ENCODE results near the gene MBD4. TPM values are rescaled to one million over a fixed set of nuclear protein-coding genes. Genes with fewer than 3 reads are reported as not detected.
"Not testable (repeated sequence)": the region's sequence is repeated elsewhere in the genome, so short reads cannot be mapped to it uniquely, and the experiment has no call there.

The MBD4 gene
- total and polyA plus RNA-seq, 11 donors: 10.8 to 42.3 (median 20.6) TPM

DNA sequence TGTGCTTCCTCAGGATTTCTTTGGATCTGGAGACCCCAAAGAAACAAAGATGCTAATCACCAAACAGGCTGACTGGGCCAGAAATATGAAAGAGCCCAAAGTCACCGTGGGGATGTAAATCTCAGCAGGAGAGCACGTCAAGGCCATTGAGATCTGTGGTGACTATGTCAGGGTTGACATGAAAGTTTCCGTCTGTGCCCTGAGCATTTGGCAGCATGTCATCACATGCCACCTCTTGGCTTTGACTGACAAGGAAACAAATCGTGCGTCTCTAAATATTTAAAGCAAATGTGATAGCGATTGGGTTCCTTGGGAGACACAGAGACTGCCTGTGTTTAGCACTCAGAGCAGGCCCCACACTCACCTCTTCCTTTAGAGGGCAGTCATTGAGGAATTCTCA is 46.5 kb downstream of the MBD4 start:
- Histone ChIP-seq H3K4me1 (peaks cover 3 to 46% (median 14%) of the 10 kb centered on the region in 12 donors), H3K4me3 (no peak overlapping the region), H3K27ac (peak overlapping the region in 1 of 12 donors; percentile 25), H3K36me3 (peaks cover 0 to 66% (median 44%) of the 10 kb centered on the region in 9 donors), H3K27me3 (no peaks in the 10 kb centered on the region), H3K9me3 (no peaks in the 10 kb centered on the region)
- ATAC-seq: no peak
- no peak for DNase-seq
- WGBS, 4 donors: 39 to 55% (median 53%) methylated on average over 6 of the region's 6 CpGs
- intact Hi-C loops (cut with DNase I): no loop called here
- no peak for TF ChIP-seq POLR2A (IDR thresholded peaks at IDR 0.05)
- TF ChIP-seq, protein P1, sequence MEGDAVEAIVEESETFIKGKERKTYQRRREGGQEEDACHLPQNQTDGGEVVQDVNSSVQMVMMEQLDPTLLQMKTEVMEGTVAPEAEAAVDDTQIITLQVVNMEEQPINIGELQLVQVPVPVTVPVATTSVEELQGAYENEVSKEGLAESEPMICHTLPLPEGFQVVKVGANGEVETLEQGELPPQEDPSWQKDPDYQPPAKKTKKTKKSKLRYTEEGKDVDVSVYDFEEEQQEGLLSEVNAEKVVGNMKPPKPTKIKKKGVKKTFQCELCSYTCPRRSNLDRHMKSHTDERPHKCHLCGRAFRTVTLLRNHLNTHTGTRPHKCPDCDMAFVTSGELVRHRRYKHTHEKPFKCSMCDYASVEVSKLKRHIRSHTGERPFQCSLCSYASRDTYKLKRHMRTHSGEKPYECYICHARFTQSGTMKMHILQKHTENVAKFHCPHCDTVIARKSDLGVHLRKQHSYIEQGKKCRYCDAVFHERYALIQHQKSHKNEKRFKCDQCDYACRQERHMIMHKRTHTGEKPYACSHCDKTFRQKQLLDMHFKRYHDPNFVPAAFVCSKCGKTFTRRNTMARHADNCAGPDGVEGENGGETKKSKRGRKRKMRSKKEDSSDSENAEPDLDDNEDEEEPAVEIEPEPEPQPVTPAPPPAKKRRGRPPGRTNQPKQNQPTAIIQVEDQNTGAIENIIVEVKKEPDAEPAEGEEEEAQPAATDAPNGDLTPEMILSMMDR (IDR thresholded peaks at IDR 0.05): no peak

DNA sequence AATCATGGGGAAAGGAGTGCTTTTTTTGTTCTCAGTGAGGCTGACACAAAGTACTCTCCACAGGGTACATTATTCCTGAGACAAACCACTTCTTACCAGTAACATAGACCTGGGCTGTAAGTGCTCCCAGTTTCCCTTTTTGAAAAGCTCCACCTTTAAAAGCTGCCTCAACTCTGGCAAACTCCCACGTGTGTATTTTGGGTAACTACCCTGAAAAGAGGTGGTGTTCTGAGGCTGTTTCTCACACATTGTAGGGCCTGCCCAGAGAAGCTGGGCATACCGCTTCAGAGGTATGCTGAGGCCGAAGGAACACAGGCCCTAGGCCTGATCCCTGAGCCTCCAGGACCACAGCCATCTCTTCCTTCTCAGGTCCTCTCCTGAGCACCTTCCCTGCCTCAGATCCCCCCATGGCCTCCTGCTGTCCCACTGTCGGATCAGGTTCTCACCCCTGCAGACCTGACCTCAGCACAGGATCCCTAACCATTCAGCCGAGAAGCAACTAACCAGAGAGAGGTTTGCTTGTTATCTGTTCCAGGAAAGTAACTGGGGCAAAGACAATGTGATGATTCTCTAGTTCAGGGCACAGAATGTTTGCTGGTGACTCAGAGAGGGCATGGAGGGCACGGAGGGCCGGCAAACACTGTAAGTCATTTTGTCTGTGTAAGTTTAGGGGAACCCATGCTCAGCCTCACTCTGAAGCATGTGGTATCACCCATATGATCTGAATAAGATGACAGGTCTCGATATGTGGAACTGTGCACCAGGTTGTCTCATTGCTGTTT is 47.5 kb downstream of the MBD4 start:
- WGBS, 4 donors: 74 to 92% (median 83%) methylated on average over 5 to 8 of the region's 8 CpGs
- not testable (repeated sequence) for H3K27me3 ChIP-seq

DNA sequence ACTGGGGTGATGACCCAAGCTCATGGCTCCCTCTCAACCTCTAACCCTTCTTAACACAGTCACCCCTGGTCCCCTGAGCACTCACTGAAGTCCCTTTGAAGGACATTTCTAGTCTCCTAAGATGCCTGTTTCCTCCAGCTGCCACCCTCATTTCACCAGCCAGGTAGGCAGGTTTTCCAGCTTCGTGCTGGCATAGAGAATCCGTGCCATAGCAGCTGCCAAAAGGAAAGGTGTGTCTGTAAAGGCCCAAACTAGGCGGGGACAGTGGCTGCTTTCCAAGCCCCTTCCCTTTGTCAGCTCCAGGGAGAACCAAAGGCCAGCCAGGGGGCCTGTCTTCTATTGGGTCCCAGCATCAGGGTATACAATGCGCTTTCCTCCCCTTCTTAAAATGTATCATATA is 48.2 kb downstream of the MBD4 start:
- H3K9me3 ChIP-seq; H3K27me3 ChIP-seq; ATAC-seq; intact Hi-C loops (cut with DNase I); H3K4me3 ChIP-seq: not testable (repeated sequence)
- Histone ChIP-seq H3K4me1 (peaks cover 0 to 36% (median 10%) of the 10 kb centered on the region in 12 donors), H3K27ac (peak overlapping the region in 5 of 12 donors; percentile 5 to 56 (median 34)), H3K36me3 (peaks cover 0 to 71% (median 53%) of the 10 kb centered on the region in 9 donors)
- DNase-seq: peak in 1 of 5 donors; percentile 17
- 75 to 89% (median 82%) methylated on average over 4 of the region's 4 CpGs for WGBS, 4 donors

More for the DNA sequence above, 47.5 kb downstream of the MBD4 start:
- H3K4me3 ChIP-seq; H3K9me3 ChIP-seq; intact Hi-C loops (cut with DNase I); ATAC-seq: not testable (repeated sequence)
- Histone ChIP-seq H3K4me1 (peaks cover 0 to 36% (median 10%) of the 10 kb centered on the region in 12 donors), H3K27ac (peak overlapping the region in 2 of 12 donors; percentile 34 to 39), H3K36me3 (peaks cover 0 to 73% (median 48%) of the 10 kb centered on the region in 9 donors)
- peak in 1 of 5 donors; percentile 5 for DNase-seq

DNA sequence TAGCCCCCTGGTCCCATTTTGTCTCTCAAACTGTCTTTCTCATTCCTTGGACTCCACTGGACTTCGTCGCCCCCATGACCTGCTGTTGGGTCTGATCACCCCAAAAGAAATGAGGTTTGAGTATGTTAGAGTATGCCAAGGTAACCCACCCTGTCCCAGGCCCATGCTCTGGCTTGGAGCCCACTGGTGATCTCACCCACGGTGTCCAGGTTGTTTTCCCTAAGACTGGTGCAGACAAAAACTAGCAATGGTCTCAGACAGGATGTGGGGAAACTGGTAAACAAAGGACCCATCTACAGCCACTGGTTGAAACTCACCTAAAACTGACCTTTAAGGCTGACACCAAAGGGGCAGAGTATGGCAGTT is 50.2 kb downstream of the MBD4 start:
- intact Hi-C loops (cut with DNase I): loop anchor here in 5 of 10 donors (10.0 kb wide), 3 partner anchors 85 to 545 kb away; no protein-coding TSS in a partner anchor
- 62 to 72% (median 64%) methylated on average over 3 of the region's 3 CpGs for WGBS, 4 donors
- ATAC-seq (no peak), DNase-seq (peak in 1 of 5 donors; percentile 13)
- Histone ChIP-seq H3K27ac (peak overlapping the region in 11 of 12 donors; percentile 41 to 83 (median 65)), H3K9me3 (no peaks in the 10 kb centered on the region), H3K36me3 (peaks cover 0 to 64% (median 47%) of the 10 kb centered on the region in 9 donors), H3K4me3 (no peak overlapping the region), H3K4me1 (peaks cover 0 to 18% (median 10%) of the 10 kb centered on the region in 12 donors), H3K27me3 (no peaks in the 10 kb centered on the region)
- TF ChIP-seq, protein P1 (IDR thresholded peaks at IDR 0.05): no peak
- TF ChIP-seq POLR2A (IDR thresholded peaks at IDR 0.05): no peak

DNA sequence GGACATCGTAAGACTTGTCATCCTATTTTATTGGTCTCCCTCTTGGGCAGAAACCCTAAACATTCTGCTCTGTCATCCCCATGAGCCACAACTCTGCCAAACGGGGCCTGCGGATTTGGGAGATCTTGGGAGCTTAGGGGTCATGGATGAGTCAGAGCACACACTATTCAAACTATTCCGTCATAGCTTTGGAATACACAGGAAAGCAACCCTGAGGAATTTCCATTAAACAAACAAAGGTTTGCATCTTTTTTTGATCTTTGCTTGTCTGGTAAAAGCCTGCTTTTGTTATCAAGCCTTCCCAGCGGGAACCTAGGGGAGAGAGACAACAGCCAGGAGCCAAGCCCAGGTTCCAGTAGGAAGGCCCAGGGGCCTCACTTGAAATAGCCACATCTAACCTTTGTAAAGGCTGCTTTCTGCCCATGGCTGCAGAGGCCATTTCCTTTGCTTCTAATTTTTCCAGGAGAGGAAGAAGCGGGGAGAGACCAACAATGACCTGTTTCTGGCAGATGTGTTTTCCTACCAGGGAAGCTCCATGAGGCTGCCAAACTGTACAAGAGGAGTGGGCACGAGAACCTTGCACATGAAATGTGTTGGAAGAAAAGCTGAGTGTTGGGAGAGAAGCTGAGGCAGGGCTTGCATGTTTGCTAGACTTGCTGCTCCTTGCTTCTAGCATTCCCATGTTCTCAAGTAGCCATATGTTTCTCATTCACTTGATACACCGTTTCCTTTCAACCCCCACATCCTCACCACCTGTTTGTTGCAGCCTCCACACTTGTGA is 50.8 kb downstream of the MBD4 start:
- H3K4me3 ChIP-seq, H3K9me3 ChIP-seq, H3K27me3 ChIP-seq: not testable (repeated sequence)
- intact Hi-C loops (cut with DNase I): loop anchor here in 5 of 10 donors (10.0 kb wide), 3 partner anchors 86 to 546 kb away; no protein-coding TSS in a partner anchor
- Histone ChIP-seq H3K4me1 (peaks cover 0 to 18% (median 10%) of the 10 kb centered on the region in 12 donors), H3K27ac (peak overlapping the region; percentile 54 to 83 (median 68)), H3K36me3 (peaks cover 0 to 64% (median 47%) of the 10 kb centered on the region in 9 donors)
- ATAC-seq (peak; percentile 45 to 88 (median 55)), DNase-seq (peak in 1 of 5 donors; percentile 5)
- 57 to 64% (median 58%) methylated on average over 7 to 8 of the region's 8 CpGs for WGBS, 4 donors
